Liver (tissue), 3 donors: ENCODE results near the gene CHRD.

Source experiments
- CTCF ChIP-seq: fragments of 150-350 bp; IDR thresholded peaks from 2 replicates; pipeline ENCODE4 v1.5.1; 2017; ENCODE audit warnings: improper control_type of control experiment, low read depth, low read length; ENCODE audit not compliant: missing input control
- GABPA ChIP-seq, 2 donors: IDR thresholded peaks in 1 of 2; conservative IDR thresholded peaks in 1 of 2; 2 replicates each; pipeline ENCODE4 v1.6.1; 2016; ENCODE audit warnings: antibody characterized with exemption in 2 of 2, mild to moderate bottlenecking in 1 of 2, moderate library complexity in 1 of 2
- NR2F2 ChIP-seq: IDR thresholded peaks from 2 replicates; pipeline ENCODE4 v1.6.1; 2016; ENCODE audit warnings: antibody characterized with exemption
- REST ChIP-seq: IDR thresholded peaks from 2 replicates; pipeline ENCODE4 v1.6.1; 2016; ENCODE audit warnings: antibody characterized with exemption, mild to moderate bottlenecking
- RXRA ChIP-seq, 2 donors: IDR thresholded peaks; 2 replicates each; pipeline ENCODE4 v1.6.1; 2017 to 2018; ENCODE audit warnings: antibody characterized with exemption in 2 of 2, mild to moderate bottlenecking in 1 of 2
- SP1 ChIP-seq: IDR thresholded peaks from 2 replicates; pipeline ENCODE4 v1.6.1; 2018; ENCODE audit warnings: antibody characterized with exemption, mild to moderate bottlenecking
- TAF1 ChIP-seq: conservative IDR thresholded peaks from 2 replicates; pipeline ENCODE4 v1.6.1; 2016; ENCODE audit warnings: antibody characterized with exemption, mild to moderate bottlenecking
- YY1 ChIP-seq: IDR thresholded peaks from 2 replicates; pipeline ENCODE4 v1.6.1; 2016; ENCODE audit warnings: antibody characterized with exemption, mild to moderate bottlenecking
- donor health status: healthy.
- donor health status: healthy.

GRCh38 chr3:184379358-184380184, at the start of gene CHRD:
- TF ChIP-seq CTCF (no peak), GABPA (IDR thresholded peaks at IDR 0.05 in 1 of 2, conservative IDR thresholded peaks at IDR 0.05 in 1 of 2) (no peak), RXRA (IDR thresholded peaks at IDR 0.05) (no peak), SP1 (no peak), YY1 (no peak), TAF1 (no peak), REST (no peak), NR2F2 (no peak)
